ENCODE measurements around the gene NCS1. TPM values are rescaled to one million over a fixed set of nuclear protein-coding genes. Genes with fewer than 3 reads are reported as not detected.

NCS1 gene
- total RNA-seq, 1 donor from 2014 or later, result 20.1 TPM

- no peak for TF ChIP-seq CTCF (IDR thresholded peaks at IDR 0.05; ENCODE audit: unreplicated experiment)
- DNase-seq (ENCODE audit: low spot score), result no peak
- Mint-ChIP-seq H3K27me3 (ENCODE audit: unreplicated experiment) (peaks cover 5% of the 10 kb centered on the region), H3K4me3 (ENCODE audit: unreplicated experiment) (no peak overlapping the region), H3K4me1 (ENCODE audit: unreplicated experiment) (peaks cover 9% of the 10 kb centered on the region), H3K9me3 (ENCODE audit: unreplicated experiment) (no peaks in the 10 kb centered on the region), H3K27ac (ENCODE audit: unreplicated experiment) (no peak overlapping the region), H3K36me3 (ENCODE audit: low read depth, unreplicated experiment) (no peaks in the 10 kb centered on the region)
These were observed 43.3 kb downstream of the NCS1 start for GRCh38 chr9:130215341-130216119.

- Mint-ChIP-seq H3K4me1 (ENCODE audit: unreplicated experiment) (peaks cover 9% of the 10 kb centered on the region), H3K27ac (ENCODE audit: unreplicated experiment) (no peak overlapping the region), H3K36me3 (ENCODE audit: low read depth, unreplicated experiment) (no peaks in the 10 kb centered on the region), H3K9me3 (ENCODE audit: unreplicated experiment) (no peaks in the 10 kb centered on the region), H3K27me3 (ENCODE audit: unreplicated experiment) (peaks cover 5% of the 10 kb centered on the region), H3K4me3 (ENCODE audit: unreplicated experiment) (no peak overlapping the region)
- DNase-seq (ENCODE audit: low spot score), result no peak
- no peak for TF ChIP-seq CTCF (IDR thresholded peaks at IDR 0.05; ENCODE audit: unreplicated experiment)
These were observed 45.6 kb downstream of the NCS1 start for GRCh38 chr9:130217838-130218237.

GRCh38 chr9:130219661-130220096 is 47.5 kb downstream of the NCS1 start:
- H3K27me3 Mint-ChIP-seq (ENCODE audit: unreplicated experiment), result peaks cover 5% of the 10 kb centered on the region
- DNase-seq (ENCODE audit: low spot score), result no peak
- TF ChIP-seq CTCF (IDR thresholded peaks at IDR 0.05; ENCODE audit: unreplicated experiment), result no peak
- no peaks in the 10 kb centered on the region for H3K36me3 Mint-ChIP-seq (ENCODE audit: low read depth, unreplicated experiment)
- no peaks in the 10 kb centered on the region for H3K9me3 Mint-ChIP-seq (ENCODE audit: unreplicated experiment)
- H3K4me3 Mint-ChIP-seq (ENCODE audit: unreplicated experiment), result no peak overlapping the region
- no peak overlapping the region for H3K27ac Mint-ChIP-seq (ENCODE audit: unreplicated experiment)
- no peaks in the 10 kb centered on the region for H3K4me1 Mint-ChIP-seq (ENCODE audit: unreplicated experiment)

- no peaks in the 10 kb centered on the region for H3K4me1 Mint-ChIP-seq (ENCODE audit: unreplicated experiment)
These were observed 48.1 kb downstream of the NCS1 start for GRCh38 chr9:130220352-130220751.

More at GRCh38 chr9:130220352-130220751, 48.1 kb downstream of the NCS1 start:
- DNase-seq (ENCODE audit: low spot score), result no peak
- H3K27ac Mint-ChIP-seq (ENCODE audit: unreplicated experiment), result no peak overlapping the region
- TF ChIP-seq CTCF (IDR thresholded peaks at IDR 0.05; ENCODE audit: unreplicated experiment), result no peak
- H3K9me3 Mint-ChIP-seq (ENCODE audit: unreplicated experiment), result no peaks in the 10 kb centered on the region
- H3K27me3 Mint-ChIP-seq (ENCODE audit: unreplicated experiment), result peaks cover 4% of the 10 kb centered on the region
- H3K36me3 Mint-ChIP-seq (ENCODE audit: low read depth, unreplicated experiment), result no peaks in the 10 kb centered on the region
- H3K4me3 Mint-ChIP-seq (ENCODE audit: unreplicated experiment), result no peak overlapping the region

All from endothelial cell (in vitro differentiated cells).